Neuronal stem cell (in vitro differentiated cells): Measurements from ENCODE around the gene CXADR.

Experiments used
- DNase-seq: peaks from one replicate; pipeline ENCODE4 v3.0.0-alpha.2; 2013; ENCODE audit warnings: low spot score
- H2AFZ ChIP-seq: one replicate; pipeline ENCODE4 v1.6.1; 2013; ENCODE audit warnings: mild to moderate bottlenecking, low read length, inconsistent platforms
- H2AK5ac ChIP-seq: 2 replicates; pipeline ENCODE4 v1.6.1; 2013; ENCODE audit warnings: low read depth, mild to moderate bottlenecking, inconsistent platforms, low read length, moderate library complexity, mixed read lengths
- H2BK120ac ChIP-seq: 2 replicates; pipeline ENCODE4 v1.6.1; 2013; ENCODE audit warnings: low read depth, mild to moderate bottlenecking, inconsistent platforms, low read length, moderate library complexity, mixed read lengths
- H2BK12ac ChIP-seq: one replicate; pipeline ENCODE4 v1.6.1; 2013; ENCODE audit warnings: low read length, inconsistent platforms
- H2BK15ac ChIP-seq: 2 replicates; pipeline ENCODE4 v1.6.1; 2013; ENCODE audit warnings: mild to moderate bottlenecking, low read length, inconsistent platforms, mixed read lengths
- H2BK5ac ChIP-seq: one replicate; pipeline ENCODE4 v1.6.1; 2013; ENCODE audit warnings: inconsistent platforms, mild to moderate bottlenecking, low read length, moderate library complexity
- H3K14ac ChIP-seq: one replicate; pipeline ENCODE4 v1.6.1; 2013; ENCODE audit warnings: low read length, inconsistent platforms
- H3K18ac ChIP-seq: 2 replicates; pipeline ENCODE4 v1.6.1; 2013; ENCODE audit warnings: low read length, inconsistent platforms
- H3K23ac ChIP-seq: 2 replicates; pipeline ENCODE4 v1.6.1; 2013; ENCODE audit warnings: low read depth, mild to moderate bottlenecking, mixed read lengths, low read length, inconsistent platforms; ENCODE audit not compliant: poor library complexity
- H3K27ac ChIP-seq: replicated peaks from 3 replicates; pipeline ENCODE4 v1.5.1; 2013; ENCODE audit warnings: low read length, inconsistent platforms
- H3K27me3 ChIP-seq, 3 experiments: 2 replicates each; pipeline ENCODE4 v1.6.1; 2013; ENCODE audit warnings: low read length in 3 of 3, mild to moderate bottlenecking in 2 of 3, inconsistent platforms in 1 of 3, low read depth in 1 of 3, mixed read lengths in 1 of 3, moderate library complexity in 1 of 3; ENCODE audit not compliant: control insufficient read depth in 3 of 3, insufficient read depth in 3 of 3
- H3K36me3 ChIP-seq, 2 donors: replicated peaks in 1 of 2; 2 replicates each; pipeline ENCODE4 v1.6.1; 2013; ENCODE audit warnings: low read length in 2 of 2; ENCODE audit not compliant: control insufficient read depth in 2 of 2, insufficient read depth in 2 of 2
- H3K4ac ChIP-seq: 2 replicates; pipeline ENCODE4 v1.6.1; 2013; ENCODE audit warnings: inconsistent platforms, mild to moderate bottlenecking, low read length, moderate library complexity
- H3K4me1 ChIP-seq, 2 donors: 1 replicate in 1 of 2; 2 replicates in 1 of 2; pipeline ENCODE4 v1.6.1; 2013; ENCODE audit warnings: low read length in 2 of 2, low read depth in 1 of 2; ENCODE audit not compliant: control insufficient read depth in 2 of 2, insufficient read depth in 1 of 2
- H3K4me2 ChIP-seq: one replicate; pipeline ENCODE4 v1.6.1; 2013; ENCODE audit warnings: mild to moderate bottlenecking, low read length, inconsistent platforms; ENCODE audit not compliant: insufficient read depth, poor library complexity, severe bottlenecking
- H3K4me3 ChIP-seq, 2 donors: 2 replicates each; pipeline ENCODE4 v1.5.1; 2013; ENCODE audit warnings: low read length in 2 of 2, mild to moderate bottlenecking in 2 of 2, inconsistent platforms in 1 of 2, moderate library complexity in 1 of 2
- H3K79me1 ChIP-seq: one replicate; pipeline ENCODE4 v1.6.1; 2013; ENCODE audit warnings: low read depth, mild to moderate bottlenecking, inconsistent platforms, low read length, moderate library complexity
- H3K9ac ChIP-seq: one replicate; pipeline ENCODE4 v1.6.1; 2013; ENCODE audit warnings: mild to moderate bottlenecking, low read depth, low read length, inconsistent platforms; ENCODE audit not compliant: poor library complexity
- H3K9me3 ChIP-seq, 2 donors: replicated peaks in 1 of 2; 2 replicates each; pipeline versions ENCODE3 to v1.6.1; 2013; ENCODE audit warnings: low read length in 2 of 2, mild to moderate bottlenecking in 2 of 2, inconsistent platforms in 1 of 2, low read depth in 1 of 2, mixed read lengths in 1 of 2, moderate library complexity in 1 of 2; ENCODE audit not compliant: control insufficient read depth in 2 of 2, insufficient read depth in 1 of 2
- H4K8ac ChIP-seq: one replicate; pipeline ENCODE4 v1.6.1; 2013; ENCODE audit warnings: low read depth, mild to moderate bottlenecking, inconsistent platforms, low read length, moderate library complexity
- H4K91ac ChIP-seq: one replicate; pipeline ENCODE4 v1.6.1; 2013; ENCODE audit warnings: low read length, low read depth, mild to moderate bottlenecking, inconsistent platforms; ENCODE audit not compliant: poor library complexity
- WGBS, 2 donors: extraction: QIAGEN DNeasy Blood & Tissue Kit; methylation state at CpG; one replicate each; pipeline ENCODE4 v1.1.7; 2013; ENCODE audit warnings: missing lambda C conversion rate in 2 of 2, mixed read lengths in 1 of 2; ENCODE audit not compliant: insufficient read length in 2 of 2, insufficient replicate concordance in 1 of 2; ENCODE audit errors: extremely low coverage in 2 of 2; 5-methylcytosine and 5-hydroxymethylcytosine counted together

Gene CXADR

DNA sequence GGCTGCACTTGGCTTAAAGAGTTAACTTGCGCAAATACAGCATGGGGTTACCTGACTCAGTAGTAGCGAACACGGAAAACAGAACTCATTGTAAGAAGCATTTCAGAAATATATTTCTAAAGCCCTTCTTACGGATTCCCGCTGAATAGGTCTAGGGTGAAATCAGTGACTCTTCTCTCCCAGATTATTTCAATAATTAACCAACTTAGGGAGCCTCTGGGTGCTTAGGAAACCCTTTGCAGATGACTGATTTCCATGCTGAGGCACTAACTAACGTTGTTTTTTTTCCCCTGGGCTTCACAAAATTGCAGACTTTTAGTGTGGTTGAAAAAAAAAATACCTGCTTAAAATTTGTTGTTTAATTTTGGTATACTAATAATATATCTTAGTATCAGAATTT lies 59.6 kb downstream of the CXADR start:
- Histone ChIP-seq H3K4ac (no peak overlapping the region), H3K14ac (no peak overlapping the region), H3K9ac (no peak overlapping the region), H3K18ac (no peak overlapping the region), H2BK15ac (no peak overlapping the region), H3K36me3 (peaks cover 0 to 3% of the 10 kb centered on the region in 2 donors), H4K8ac (no peak overlapping the region), H3K4me2 (no peak overlapping the region), H2BK120ac (no peak overlapping the region), H3K27me3 (no peaks in the 10 kb centered on the region), H2BK12ac (no peak overlapping the region), H3K9me3 (no peaks in the 10 kb centered on the region), H3K23ac (no peak overlapping the region), H3K79me1 (no peaks in the 10 kb centered on the region), H3K4me3 (no peak overlapping the region), H4K91ac (no peak overlapping the region), H3K27ac (no peak overlapping the region), H2AFZ (no peak overlapping the region), H2BK5ac (no peak overlapping the region), H3K4me1 (no peaks in the 10 kb centered on the region), H2AK5ac (no peak overlapping the region)
- no CpG with 5 or more reads among the region's 6 CpGs for WGBS, 2 donors
- no peak for DNase-seq

DNA sequence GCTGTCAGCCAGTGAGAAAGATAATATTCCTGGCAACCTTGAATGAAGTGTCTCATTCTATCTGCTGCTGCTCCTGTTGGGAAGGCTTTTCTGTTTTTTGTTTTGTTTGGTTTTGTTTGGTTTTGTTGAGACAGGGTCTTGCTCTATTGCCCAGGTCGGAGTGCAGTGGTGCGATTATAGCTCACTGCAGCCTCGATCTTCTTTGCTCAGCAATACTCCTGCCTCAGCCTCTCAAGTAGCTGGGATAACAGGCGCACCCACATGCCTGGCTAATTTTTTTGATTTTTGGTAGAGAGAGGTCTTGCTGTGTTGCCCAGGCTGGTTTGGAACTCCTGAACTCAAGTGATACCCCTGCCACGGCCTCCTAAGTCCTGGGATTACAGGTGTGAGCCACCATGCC lies 62.2 kb downstream of the CXADR start:
- no peaks in the 10 kb centered on the region for H3K4me1 ChIP-seq
- no peak overlapping the region for H2AFZ ChIP-seq
- H3K18ac ChIP-seq, result no peak overlapping the region
- H3K27me3 ChIP-seq, result no peaks in the 10 kb centered on the region
- H3K27ac ChIP-seq, result no peak overlapping the region
- no peak overlapping the region for H3K23ac ChIP-seq
- no peak overlapping the region for H2BK5ac ChIP-seq
- H4K8ac ChIP-seq, result no peak overlapping the region
- no peak overlapping the region for H2BK15ac ChIP-seq
- H4K91ac ChIP-seq, result no peak overlapping the region
- no peak overlapping the region for H3K9ac ChIP-seq
- DNase-seq, result no peak
- H3K14ac ChIP-seq, result no peak overlapping the region
- no peak overlapping the region for H3K4me2 ChIP-seq
- no peaks in the 10 kb centered on the region for H3K36me3 ChIP-seq
- no peaks in the 10 kb centered on the region for H3K9me3 ChIP-seq
- no peak overlapping the region for H2BK120ac ChIP-seq
- H3K4ac ChIP-seq, result no peak overlapping the region
- no peak overlapping the region for H2AK5ac ChIP-seq
- WGBS, 2 donors, result no CpG with 5 or more reads among the region's 5 CpGs
- H3K4me3 ChIP-seq, result no peak overlapping the region
- no peak overlapping the region for H2BK12ac ChIP-seq
- H3K79me1 ChIP-seq, result no peaks in the 10 kb centered on the region

DNA sequence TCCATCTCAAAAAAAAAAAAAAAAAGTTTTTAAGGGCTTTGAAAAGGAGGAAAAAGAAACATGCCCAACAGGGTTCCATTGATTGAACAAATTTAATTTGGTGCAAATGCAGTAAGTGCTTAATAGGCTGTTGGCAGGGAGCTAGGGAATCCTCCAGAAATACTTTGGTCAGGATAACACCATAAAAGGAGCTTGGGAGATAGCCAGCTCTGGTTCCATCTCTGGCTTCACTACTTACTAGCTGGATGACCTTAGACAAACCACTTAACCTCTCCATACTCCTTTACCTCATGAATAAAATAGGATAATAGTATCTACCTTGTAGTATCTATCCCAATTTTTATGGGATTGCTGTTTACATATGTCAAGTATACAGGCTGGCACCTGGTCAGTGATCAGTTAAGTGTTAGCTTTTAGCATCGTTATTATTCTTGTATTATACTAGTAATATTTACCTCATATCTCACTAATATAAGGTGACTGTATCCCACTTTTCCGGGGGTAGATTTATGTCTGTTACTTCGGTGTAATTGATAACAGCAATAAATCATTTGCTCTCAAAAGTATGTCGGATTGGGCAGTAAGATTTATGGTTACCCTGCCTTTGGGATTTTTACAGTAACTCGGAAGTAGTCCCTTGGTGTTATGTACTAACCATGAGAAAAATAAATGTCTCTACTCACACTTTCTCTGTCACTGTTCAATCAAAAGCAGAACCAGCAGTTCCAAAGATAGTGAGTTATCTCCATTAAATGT lies 63.4 kb downstream of the CXADR start:
- Histone ChIP-seq H3K9me3 (no peaks in the 10 kb centered on the region), H4K8ac (no peak overlapping the region), H2AK5ac (no peak overlapping the region), H3K27ac (no peak overlapping the region), H2BK15ac (no peak overlapping the region), H4K91ac (no peak overlapping the region), H3K4me2 (no peak overlapping the region), H2BK12ac (no peak overlapping the region), H3K4me1 (no peaks in the 10 kb centered on the region), H3K36me3 (peaks cover 0 to 2% of the 10 kb centered on the region in 2 donors), H3K9ac (no peak overlapping the region), H3K18ac (no peak overlapping the region), H3K4me3 (no peak overlapping the region), H2BK5ac (no peak overlapping the region), H2BK120ac (no peak overlapping the region), H2AFZ (no peak overlapping the region), H3K79me1 (no peaks in the 10 kb centered on the region), H3K23ac (no peak overlapping the region), H3K4ac (no peak overlapping the region), H3K27me3 (no peaks in the 10 kb centered on the region), H3K14ac (no peak overlapping the region)
- no peak for DNase-seq
- WGBS, 2 donors, result no CpG with 5 or more reads among the region's 5 CpGs

DNA sequence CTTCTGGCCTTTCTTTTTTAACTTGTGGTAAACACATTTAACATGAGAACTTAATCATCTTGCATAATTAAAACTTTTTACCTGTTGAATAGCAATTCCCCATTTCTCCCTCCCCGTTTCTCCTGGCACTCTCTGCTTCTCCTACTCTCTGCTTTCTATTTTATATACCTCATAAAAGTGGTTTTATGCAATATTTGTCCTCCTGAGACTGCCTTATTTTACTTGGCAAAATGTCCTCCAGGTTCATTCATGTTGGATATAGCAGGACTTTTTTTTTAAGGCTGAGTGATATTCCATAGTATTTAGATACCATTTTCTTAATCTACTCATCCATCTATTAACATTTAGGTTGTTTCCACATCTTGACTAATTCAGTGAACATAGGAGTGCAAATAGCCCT lies 64.9 kb downstream of the CXADR start:
- Histone ChIP-seq H3K14ac (no peak overlapping the region), H3K27me3 (no peaks in the 10 kb centered on the region), H2AFZ (no peak overlapping the region), H2AK5ac (no peak overlapping the region), H3K79me1 (no peaks in the 10 kb centered on the region), H4K91ac (no peak overlapping the region), H2BK120ac (no peak overlapping the region), H3K9ac (no peak overlapping the region), H3K4ac (no peak overlapping the region), H2BK5ac (no peak overlapping the region), H3K23ac (no peak overlapping the region), H3K18ac (no peak overlapping the region), H3K27ac (no peak overlapping the region), H4K8ac (no peak overlapping the region), H3K4me1 (no peaks in the 10 kb centered on the region), H3K36me3 (peaks cover 0 to 2% of the 10 kb centered on the region in 2 donors), H3K4me2 (no peak overlapping the region), H3K9me3 (no peaks in the 10 kb centered on the region), H2BK15ac (no peak overlapping the region), H2BK12ac (no peak overlapping the region), H3K4me3 (no peak overlapping the region)
- DNase-seq, result no peak
- WGBS, 2 donors, result no CpG with 5 or more reads among the region's 1 CpG
